SH-SY5Y (cell line): ENCODE measurements around the gene MTMR12.

Experiments
- GATA2 ChIP-seq: IDR thresholded peaks from 2 replicates; pipeline ENCODE4 v1.6.1; 2011; ENCODE audit warnings: mild to moderate bottlenecking, low read depth, low read length
- GATA3 ChIP-seq: IDR thresholded peaks from 2 replicates; pipeline ENCODE4 v1.6.1; 2011; ENCODE audit warnings: low read depth, mild to moderate bottlenecking, low read length, moderate library complexity

DNA sequence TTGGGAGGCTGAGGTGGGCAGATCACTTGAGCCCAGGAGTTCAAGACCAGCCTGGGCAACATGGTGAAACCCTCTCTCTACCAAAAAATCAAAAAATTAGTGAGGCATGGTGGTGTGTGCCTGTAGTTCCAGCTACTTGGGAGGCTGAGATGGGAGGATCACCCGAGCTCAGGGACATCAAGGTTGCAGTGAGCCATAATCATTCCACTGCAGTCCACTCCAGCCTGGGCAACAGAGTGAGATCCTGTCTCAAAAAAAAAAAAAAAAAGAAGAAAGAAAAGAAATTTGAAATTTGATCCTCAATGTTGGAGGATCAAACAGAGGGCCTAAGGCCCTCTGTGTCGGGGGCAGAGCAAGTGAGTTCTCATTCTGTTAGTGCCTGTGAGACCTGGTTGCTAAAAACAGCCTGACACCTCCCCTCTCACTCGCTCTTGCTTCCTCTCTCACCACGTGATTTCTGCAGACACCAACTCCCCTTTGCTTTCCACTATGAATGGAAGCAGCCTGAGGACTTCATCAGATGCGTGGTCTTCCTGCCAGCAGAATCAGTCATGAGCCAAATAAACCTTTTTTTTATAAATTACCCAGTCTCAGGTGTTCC is 130.2 kb downstream of the MTMR12 start:
- TF ChIP-seq GATA2 (no peak), GATA3 (no peak)
